HEK293 (cell line): ENCODE results near the gene HNF1B.

Source experiments
- CTCF ChIP-seq: fragments of 450-650 bp; formaldehyde crosslinking; IDR thresholded peaks from 2 replicates; pipeline ENCODE4 v1.5.1; 2016; ENCODE audit warnings: missing biosample characterization, missing genetic modification characterization
- GLI2 ChIP-seq: fragments of 450-650 bp; formaldehyde crosslinking; IDR thresholded peaks from 2 replicates; pipeline ENCODE4; 2017; ENCODE audit warnings: missing biosample characterization, missing genetic modification characterization, low read depth, borderline replicate concordance
- MYNN ChIP-seq: fragments of 450-650 bp; formaldehyde crosslinking; IDR thresholded peaks from 2 replicates; pipeline ENCODE4 v1.5.1; 2016; ENCODE audit warnings: missing biosample characterization, missing genetic modification characterization, borderline replicate concordance
- YY1 ChIP-seq: fragments of 450-650 bp; formaldehyde crosslinking; IDR thresholded peaks from 2 replicates; pipeline ENCODE4 v1.5.1; 2018; ENCODE audit warnings: missing biosample characterization, missing genetic modification characterization
- ZFP3 ChIP-seq: fragments of 450-650 bp; formaldehyde crosslinking; IDR thresholded peaks from 2 replicates; pipeline ENCODE4 v1.5.1; 2016; ENCODE audit warnings: low read depth, missing biosample characterization, missing genetic modification characterization
- ZIC2 ChIP-seq: fragments of 450-650 bp; formaldehyde crosslinking; IDR thresholded peaks from 2 replicates; pipeline ENCODE4 v1.5.1; 2016; ENCODE audit warnings: missing biosample characterization, missing genetic modification characterization
- ZNF510 ChIP-seq: fragments of 450-650 bp; formaldehyde crosslinking; IDR thresholded peaks from 2 replicates; pipeline ENCODE4 v1.5.1; 2018; ENCODE audit warnings: mild to moderate bottlenecking, missing genetic modification characterization, missing biosample characterization; ENCODE audit not compliant: insufficient replicate concordance
- ZNF707 ChIP-seq: fragments of 450-650 bp; formaldehyde crosslinking; IDR thresholded peaks from 2 replicates; pipeline ENCODE4 v1.5.1; 2016; ENCODE audit warnings: missing biosample characterization, missing genetic modification characterization
- ZNF830 ChIP-seq: fragments of 450-650 bp; IDR thresholded peaks from 2 replicates; pipeline ENCODE4 v1.5.0; 2018; ENCODE audit warnings: missing biosample characterization, missing genetic modification characterization, low read depth, mild to moderate bottlenecking, moderate library complexity
- TF ChIP-seq, protein P1 (sequence below): fragments of 450-650 bp; formaldehyde crosslinking; optimal IDR thresholded peaks from 2 replicates; pipeline ENCODE3; 2016; ENCODE audit warnings: missing biosample characterization, mild to moderate bottlenecking, missing genetic modification characterization

- TF ChIP-seq CTCF (tag by site-specific recombination), result no peak
- TF ChIP-seq ZFP3, result no peak
- no peak for TF ChIP-seq ZIC2 (tag by site-specific recombination)
- no peak for TF ChIP-seq GLI2 (tag by site-specific recombination)
- TF ChIP-seq ZNF707 (tag by site-specific recombination), result no peak
- TF ChIP-seq ZNF510 (tag by site-specific recombination), result no peak
- TF ChIP-seq MYNN (tag by site-specific recombination), result no peak
- TF ChIP-seq, protein P1, sequence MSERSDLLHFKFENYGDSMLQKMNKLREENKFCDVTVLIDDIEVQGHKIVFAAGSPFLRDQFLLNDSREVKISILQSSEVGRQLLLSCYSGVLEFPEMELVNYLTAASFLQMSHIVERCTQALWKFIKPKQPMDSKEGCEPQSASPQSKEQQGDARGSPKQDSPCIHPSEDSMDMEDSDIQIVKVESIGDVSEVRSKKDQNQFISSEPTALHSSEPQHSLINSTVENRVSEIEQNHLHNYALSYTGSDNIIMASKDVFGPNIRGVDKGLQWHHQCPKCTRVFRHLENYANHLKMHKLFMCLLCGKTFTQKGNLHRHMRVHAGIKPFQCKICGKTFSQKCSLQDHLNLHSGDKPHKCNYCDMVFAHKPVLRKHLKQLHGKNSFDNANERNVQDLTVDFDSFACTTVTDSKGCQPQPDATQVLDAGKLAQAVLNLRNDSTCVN, result no peak
- no peak for TF ChIP-seq ZNF830 (tag by site-specific recombination)
- no peak for TF ChIP-seq YY1 (tag by site-specific recombination)
These were observed 3.9 kb downstream of the HNF1B start for GRCh38 chr17:37740915-37741314.
